ENCODE measurements around the gene THSD1. TPM values are rescaled to one million over a fixed set of nuclear protein-coding genes. Genes with fewer than 3 reads are reported as not detected.

The THSD1 gene
- total and polyA plus RNA-seq, 4 donors = 0.74 to 2.8 (median 1.4) TPM

GRCh38 chr13:52387721-52388120, 18.3 kb downstream of the THSD1 start:
- no peaks in the 10 kb centered on the region for H3K36me3 ChIP-seq (ENCODE audit: control insufficient read depth in 4 of 4, insufficient read depth in 3 of 4, low read depth in 1 of 4, low read length in 3 of 4)
- no peaks in the 10 kb centered on the region for H3K9me3 ChIP-seq (ENCODE audit: control insufficient read depth in 4 of 4, low read length in 3 of 4)
- no peak overlapping the region for H3K27ac ChIP-seq (ENCODE audit: low read depth in 1 of 2, low read length in 2 of 2)
- no peak for TF ChIP-seq ATF3 (IDR thresholded peaks at IDR 0.05)
- TF ChIP-seq RAD21 (IDR thresholded peaks at IDR 0.05) = no peak
- TF ChIP-seq CTCF (IDR thresholded peaks at IDR 0.05; ENCODE audit: low read depth, low read length, missing input control) = no peak
- no peak for TF ChIP-seq GABPA (IDR thresholded peaks at IDR 0.05 in 1 of 2, conservative IDR thresholded peaks at IDR 0.05 in 1 of 2)
- TF ChIP-seq REST (IDR thresholded peaks at IDR 0.05) = no peak
- TF ChIP-seq RXRA (IDR thresholded peaks at IDR 0.05) = no peak
- TF ChIP-seq FOXA2 (IDR thresholded peaks at IDR 0.05) = no peak
- TF ChIP-seq NR2F2 (IDR thresholded peaks at IDR 0.05) = no peak
- TF ChIP-seq SP1 (IDR thresholded peaks at IDR 0.05) = no peak
- no peak for TF ChIP-seq JUND (IDR thresholded peaks at IDR 0.05)
- TF ChIP-seq MAX (IDR thresholded peaks at IDR 0.05) = no peak
- TF ChIP-seq FOXA1 (IDR thresholded peaks at IDR 0.05) = no peak
- no peak for TF ChIP-seq HNF4A (conservative IDR thresholded peaks at IDR 0.05)
- no peak for TF ChIP-seq EGR1 (IDR thresholded peaks at IDR 0.05; ENCODE audit: low read depth in 2 of 2)
- no peak for TF ChIP-seq YY1 (IDR thresholded peaks at IDR 0.05)
- no peak for TF ChIP-seq ZBTB33 (IDR thresholded peaks at IDR 0.05)
- TF ChIP-seq HNF4G (IDR thresholded peaks at IDR 0.05) = no peak
- TF ChIP-seq TAF1 (conservative IDR thresholded peaks at IDR 0.05) = no peak
- no peaks in the 10 kb centered on the region for H3K27me3 ChIP-seq (ENCODE audit: control insufficient read depth in 4 of 4, insufficient read depth in 4 of 4, low read length in 3 of 4)
- no peaks in the 10 kb centered on the region for H3K4me1 ChIP-seq (ENCODE audit: control insufficient read depth in 4 of 4, insufficient read depth in 4 of 4, low read length in 3 of 4)
- no peak for DNase-seq (ENCODE audit: low spot score)
- H3K4me3 ChIP-seq (ENCODE audit: low read depth in 1 of 3, low read length in 3 of 3) = no peak overlapping the region
- H3K9ac ChIP-seq (ENCODE audit: low read depth in 1 of 2, low read length in 2 of 2) = no peak overlapping the region

Data from liver (tissue), 9 donors.